NCI-H748 treated with DMSO at 0.1 percent for 48 hours (cell line): Measurements from ENCODE around the gene NTSR2.

Experiments
- DNase-seq: peaks from one replicate; lab custom pipeline; 2025; lab: John Stamatoyannopoulos, UW

NTSR2 gene

DNA sequence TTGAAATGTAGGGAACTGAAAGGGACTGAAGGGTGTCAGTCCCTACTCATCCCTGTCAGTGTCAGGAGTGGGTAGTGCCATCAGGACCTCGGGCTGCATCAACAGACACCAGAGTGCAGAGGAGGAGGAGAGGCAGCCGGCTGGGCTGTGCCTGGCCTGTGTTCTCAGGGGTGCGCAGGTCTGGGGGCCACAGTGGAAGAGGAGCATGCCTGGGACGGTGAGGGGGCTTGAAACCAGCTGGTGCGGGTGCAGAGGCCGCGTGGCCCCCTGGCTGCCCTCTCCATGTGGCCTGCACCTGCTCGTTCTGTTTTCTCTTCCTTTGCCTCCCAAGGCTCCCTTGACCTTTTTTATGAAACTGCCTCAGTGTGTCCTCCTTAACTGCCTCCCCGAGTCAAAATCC lies 41.3 kb downstream of the NTSR2 start:
- no peak for DNase-seq

DNA sequence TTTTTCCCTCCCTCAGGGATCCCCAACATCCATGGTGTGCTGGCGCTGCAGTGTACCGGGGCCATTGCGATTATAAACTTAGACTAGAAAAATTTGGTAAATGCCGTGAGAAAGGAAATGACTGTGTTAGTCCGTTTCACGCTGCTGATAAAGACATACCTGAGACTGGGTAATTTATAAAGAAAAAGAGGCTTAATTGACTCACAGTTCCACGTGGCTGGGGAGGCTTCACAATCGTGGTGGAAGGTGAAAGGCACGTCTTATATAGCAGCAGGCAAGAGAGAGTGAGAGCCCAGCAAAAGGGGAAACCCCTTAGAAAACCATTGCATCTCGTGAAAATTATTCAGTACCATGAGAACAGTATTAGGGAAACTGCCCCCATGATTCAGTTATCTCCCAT lies 44.3 kb downstream of the NTSR2 start:
- no peak for DNase-seq

DNA sequence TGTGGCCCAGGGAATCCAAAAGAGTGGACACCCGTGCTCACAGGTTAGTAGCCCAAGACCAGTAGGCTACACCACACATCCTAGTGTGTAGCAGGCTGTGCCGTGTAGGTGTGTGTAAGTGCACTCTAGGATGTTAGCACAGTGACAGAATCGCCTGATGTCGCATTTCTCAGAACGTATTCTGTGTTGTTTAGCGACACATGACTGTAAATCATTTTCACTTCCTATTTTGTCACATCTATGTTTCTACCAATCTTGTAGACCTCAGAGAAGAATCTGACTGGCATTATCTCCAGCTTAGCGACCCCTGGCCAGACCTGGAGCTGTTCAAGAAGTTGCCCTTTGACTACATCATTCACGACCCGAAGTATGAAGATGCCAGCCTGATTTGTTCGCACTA lies 45.1 kb downstream of the NTSR2 start:
- DNase-seq = no peak

DNA sequence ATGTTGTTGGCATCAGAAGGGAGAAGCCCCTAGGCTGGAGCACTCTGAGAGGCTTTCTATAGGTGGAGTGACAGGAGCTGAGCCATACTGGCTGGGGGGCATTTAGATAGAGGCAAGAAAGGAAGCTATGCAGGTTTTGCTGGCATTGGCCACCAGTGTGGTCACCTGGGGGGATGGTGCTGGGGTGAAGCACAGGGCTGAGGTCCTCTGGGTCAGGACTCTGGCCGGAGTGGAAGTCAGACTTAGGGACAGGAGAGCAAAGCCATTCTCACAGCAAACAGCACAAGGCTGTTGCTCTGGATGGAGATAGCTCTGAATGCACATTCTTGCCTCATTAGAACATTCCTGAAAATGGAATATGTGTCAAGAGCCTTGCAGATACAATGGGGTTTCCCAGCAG lies 47.4 kb downstream of the NTSR2 start:
- no peak for DNase-seq

DNA sequence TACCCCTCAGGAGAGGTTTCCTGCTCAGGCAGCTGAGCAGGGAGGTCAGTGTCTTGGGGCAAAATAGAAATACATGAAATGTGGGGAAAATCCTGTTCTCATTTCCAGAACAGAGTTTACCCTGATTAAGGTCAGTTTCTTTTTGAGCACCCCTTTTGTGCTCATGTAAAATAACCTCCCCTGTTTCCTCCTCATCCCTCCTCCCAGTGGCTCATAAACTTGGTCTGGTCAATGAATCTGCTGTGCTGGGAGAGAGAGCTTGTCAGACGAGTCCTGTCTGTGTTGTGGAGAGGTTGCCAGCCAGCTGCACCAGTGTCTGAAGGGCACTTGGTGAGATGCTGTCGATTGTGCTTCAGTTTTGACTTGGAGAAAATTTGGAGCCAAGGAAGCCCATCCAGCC lies 48.6 kb downstream of the NTSR2 start:
- DNase-seq = no peak

DNA sequence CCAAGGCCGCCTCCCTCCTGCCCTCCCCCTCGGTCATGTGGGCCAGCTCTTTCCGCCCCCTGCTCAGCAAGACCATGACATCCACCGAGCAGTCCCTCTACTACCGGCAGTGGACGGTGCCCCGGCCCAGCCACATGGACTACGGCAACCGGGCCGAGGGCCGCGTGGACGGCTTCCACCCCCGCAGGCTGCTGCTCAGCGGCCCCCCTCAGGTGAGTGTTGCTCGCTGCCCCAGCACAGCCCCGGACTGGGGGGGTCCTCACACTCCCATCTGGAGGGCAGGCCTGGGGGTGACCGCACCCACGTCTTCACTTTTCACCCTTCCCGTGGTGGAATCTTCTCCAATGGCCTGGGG lies 51.3 kb downstream of the NTSR2 start:
- DNase-seq = no peak

DNA sequence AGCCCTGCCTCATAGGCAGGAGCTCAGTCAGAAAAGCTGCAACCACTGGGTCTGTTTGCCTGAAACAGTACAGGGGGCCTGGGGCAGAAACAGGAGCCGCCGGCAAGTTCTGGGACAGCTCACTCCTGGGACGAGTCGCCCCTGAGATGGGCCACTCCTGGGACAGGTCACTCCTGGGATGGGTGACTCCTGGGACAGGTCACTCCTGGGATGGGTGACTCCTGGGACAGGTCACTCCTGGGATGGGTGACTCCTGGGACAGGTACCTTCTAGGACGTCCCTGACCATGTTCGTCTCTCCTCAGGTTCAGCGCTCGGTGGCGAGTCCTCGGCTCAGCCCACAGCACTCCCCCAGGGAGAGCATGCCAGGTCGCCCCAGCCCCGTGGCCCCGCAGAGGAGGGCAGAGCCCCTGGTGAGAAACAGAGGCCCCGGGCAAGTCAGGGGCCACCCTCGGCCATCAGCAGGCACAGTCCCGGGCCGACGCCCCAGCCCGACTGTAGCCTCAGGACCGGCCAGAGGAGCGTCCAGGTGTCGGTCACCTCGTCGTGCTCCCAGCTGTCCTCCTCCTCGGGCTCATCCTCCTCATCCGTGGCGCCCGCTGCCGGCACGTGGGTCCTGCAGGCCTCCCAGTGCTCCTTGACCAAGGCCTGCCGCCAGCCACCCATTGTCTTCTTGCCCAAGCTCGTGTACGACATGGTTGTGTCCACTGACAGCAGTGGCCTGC lies 51.8 kb downstream of the NTSR2 start:
- DNase-seq = no peak

DNA sequence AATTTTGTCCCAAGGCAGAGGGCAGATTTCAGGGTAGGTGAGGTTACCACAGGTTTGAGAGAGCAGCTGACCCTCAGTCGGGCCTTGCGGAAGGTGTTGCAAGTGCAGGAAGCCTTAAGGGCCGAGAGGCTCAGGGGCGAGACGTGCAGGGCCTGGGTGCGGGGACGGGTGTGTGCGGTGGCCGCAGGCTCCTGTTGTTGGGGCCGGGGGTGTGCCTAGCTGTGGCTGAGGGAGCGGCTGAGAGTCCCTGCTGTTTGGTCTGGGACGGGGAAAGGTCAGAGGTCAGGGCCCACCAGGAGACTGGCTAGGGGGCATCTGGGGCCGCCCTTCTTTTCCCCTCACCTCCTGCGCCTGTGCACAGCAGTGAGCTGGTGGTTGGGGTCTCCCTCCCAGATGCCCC lies 52.5 kb downstream of the NTSR2 start:
- no peak for DNase-seq

DNA sequence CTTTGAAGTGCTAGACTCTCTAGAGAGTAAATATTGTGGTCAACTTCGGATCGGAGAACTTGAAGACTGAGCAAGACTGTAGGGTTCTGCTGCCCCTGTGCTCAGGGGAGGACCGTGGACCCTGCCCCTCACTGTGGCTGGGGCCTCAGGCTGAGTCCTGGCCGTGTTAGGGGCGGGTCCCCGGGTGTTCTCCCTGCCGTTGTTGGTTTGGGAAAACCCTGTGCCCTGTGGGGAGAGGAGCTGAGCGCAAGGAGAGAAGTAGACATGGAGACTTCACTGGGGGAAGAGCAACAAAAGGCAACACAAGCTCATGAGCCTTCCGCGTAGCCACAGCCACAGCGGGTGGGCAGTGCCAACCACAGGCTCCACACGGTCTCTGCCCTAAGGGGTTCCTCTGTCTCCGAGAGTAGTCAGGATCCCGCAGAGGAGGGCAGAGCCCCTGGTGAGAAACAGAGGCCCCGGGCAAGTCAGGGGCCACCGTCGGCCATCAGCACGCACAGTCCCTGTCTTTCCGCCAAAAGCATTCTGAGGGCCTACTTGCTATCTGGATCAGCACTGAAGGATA lies 53.1 kb downstream of the NTSR2 start:
- no peak for DNase-seq

DNA sequence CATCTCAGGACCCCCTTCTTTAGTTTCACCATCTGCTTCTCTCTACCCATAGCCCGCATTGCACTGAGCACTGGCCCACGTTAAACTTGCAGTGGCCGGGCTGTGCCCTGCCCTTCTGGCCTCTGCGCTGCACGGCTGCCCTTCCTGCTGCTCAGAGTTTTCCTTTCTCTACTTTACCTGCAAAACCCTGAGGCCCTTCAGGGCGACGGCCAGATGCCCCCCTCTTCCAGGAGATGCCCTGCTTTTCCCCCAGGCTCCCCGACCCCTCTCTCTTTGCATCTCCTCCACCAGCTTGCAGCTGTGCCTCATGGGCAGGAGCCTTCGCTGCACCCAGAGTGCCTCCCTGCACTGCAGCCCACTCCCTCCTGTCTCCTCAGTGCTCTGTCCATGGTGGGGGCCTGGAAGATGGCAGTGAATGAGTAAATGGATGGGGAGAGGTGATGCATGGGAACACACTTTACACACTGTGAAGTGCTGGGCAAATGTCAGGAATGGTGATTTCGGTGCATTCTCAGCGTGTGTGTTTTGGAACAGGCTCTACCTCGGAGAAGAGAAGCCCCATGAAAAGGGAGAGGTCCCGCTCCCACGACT lies 53.8 kb downstream of the NTSR2 start:
- no peak for DNase-seq

DNA sequence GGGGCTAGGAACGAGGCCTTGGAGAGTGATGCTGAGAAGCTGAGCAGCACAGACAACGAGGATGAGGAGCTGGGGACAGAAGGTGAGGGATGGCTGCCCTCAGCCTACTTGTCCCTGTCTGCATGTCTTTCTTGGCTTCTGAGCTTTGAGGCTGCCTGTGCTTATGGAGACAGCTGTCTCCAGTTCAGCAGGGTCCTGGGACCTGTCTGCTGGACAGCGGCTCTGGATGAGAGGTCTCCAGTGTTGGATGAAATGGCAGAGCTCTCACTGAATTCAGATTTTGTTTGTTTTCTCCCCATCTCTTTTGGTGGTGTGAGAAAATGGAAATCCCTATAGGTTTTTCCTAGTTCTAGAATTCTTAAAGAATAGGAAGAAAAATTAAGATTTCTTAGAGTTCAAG lies 54.8 kb downstream of the NTSR2 start:
- DNase-seq = no peak

DNA sequence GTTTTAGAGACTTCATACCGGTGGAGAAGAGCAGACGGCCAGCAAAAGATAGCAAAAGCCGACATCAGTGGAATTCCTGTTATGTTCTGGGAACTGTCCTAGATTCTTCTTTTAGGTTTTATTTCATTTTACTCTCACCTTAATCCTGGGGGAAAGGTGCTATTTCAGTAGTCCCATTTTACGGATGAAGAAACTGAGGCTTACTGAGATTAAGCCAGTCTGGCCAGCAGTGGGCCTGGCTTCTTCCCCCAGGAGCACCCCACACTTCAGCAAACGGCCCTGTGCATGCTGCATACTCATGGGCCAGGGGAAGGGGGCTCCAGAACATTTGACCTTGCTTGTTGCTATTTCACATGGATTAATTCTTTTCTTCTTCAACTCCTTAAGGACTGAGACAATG lies 56.7 kb downstream of the NTSR2 start:
- DNase-seq = no peak

DNA sequence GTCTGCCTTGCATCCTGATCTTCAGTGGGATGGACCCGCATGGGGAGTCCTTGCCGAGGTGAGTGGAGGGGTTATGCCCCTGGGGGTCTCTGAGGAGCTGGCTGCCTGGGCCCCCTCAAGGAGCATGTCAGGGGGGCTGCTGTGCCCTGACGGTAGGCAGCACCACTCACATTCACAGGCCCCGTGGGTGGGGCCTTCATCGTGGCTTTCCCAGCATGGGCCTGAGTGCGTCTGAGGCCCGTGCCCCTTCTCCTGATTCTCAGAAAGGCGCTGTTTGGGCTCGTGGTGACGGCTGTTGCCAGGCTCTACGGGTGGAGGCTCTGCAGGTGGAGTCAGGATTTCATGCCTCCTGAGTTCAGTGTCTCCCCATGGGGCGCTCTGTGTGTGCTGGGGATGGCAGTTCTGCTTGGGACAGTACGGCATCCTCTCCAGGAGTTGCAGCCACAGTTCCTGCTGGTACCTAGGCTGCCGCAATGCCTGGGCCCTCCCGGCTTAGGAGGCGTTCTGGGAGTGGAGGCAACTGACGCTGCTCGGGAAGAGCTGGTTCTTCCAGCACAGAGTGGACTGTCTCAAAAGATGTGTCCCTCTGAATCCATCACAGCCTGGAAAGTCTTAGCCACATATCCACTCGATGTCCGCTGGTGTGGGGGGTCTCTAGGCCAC lies 57.3 kb downstream of the NTSR2 start:
- no peak for DNase-seq

DNA sequence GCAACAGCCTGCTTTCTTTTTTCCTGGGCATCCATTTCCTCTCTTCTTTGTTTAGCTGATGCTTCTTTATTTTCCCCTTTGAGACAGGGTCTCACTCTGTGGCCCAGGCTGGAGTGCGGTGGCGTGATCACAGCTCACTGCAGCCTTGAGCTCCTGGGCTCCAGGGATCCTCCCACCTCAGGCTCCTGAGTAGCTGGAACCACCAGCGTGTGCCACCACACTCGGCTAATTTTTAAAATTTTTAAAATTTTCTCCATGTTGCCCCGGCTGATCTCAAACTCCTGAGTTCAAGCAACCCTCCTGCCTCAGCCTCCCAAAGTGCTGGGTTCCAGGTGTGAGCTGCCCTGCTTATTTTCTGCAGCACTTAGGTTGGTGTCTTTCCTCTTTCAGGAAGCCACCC lies 58.7 kb downstream of the NTSR2 start:
- DNase-seq = no peak

DNA sequence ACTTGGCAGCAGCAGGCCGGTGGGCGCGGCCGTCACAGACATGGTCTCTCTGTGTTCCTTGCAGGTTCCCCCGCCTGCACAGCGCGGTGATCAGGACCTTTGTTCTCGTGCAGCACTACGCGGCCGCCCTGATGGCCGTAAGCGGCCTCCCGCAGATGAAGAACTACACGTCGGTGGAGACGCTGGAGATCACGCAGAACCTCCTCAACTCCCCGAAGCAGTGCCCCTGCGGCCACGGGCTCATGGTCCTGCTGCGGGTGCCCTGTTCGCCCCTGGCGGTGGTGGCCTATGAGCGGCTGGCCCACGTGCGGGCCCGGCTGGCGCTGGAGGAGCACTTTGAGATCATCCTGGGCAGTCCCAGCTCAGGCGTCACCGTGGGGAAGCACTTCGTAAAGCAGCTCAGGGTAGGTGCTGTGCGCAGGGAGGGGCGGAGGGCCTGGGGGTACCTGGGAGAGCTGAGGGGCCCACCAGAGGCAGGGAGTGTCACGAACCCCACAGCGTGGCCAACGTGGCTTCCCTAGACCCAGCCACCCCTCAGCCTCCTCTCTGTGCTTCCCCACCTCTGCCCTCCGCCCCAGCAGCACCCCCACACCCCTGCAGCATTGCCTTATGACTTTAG lies 59.3 kb downstream of the NTSR2 start:
- no peak for DNase-seq
